CMK (cell line): ENCODE data around the gene KIRREL3.

Experiments
- DNase-seq: peaks from one replicate; pipeline ENCODE4 v3.0.0-alpha.2; 2010; ENCODE audit warnings: low read depth

KIRREL3 gene

DNA sequence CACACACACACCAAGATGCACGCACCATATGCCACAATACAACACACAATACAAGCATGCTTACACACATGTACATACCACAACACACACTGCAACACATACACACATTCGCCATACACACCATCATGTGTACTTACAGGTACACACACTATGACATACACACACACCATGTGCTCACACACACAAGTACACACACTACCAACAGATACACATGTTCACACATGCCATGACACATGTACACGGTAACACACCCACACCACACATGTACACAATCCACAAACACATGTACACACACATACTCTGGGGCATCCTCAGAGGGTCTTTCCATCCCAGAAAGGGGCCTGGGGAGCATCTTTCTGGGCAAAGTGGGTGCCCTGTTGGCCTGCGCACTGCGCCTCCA lies 562.8 kb downstream of the KIRREL3 start:
- DNase-seq, result no peak

DNA sequence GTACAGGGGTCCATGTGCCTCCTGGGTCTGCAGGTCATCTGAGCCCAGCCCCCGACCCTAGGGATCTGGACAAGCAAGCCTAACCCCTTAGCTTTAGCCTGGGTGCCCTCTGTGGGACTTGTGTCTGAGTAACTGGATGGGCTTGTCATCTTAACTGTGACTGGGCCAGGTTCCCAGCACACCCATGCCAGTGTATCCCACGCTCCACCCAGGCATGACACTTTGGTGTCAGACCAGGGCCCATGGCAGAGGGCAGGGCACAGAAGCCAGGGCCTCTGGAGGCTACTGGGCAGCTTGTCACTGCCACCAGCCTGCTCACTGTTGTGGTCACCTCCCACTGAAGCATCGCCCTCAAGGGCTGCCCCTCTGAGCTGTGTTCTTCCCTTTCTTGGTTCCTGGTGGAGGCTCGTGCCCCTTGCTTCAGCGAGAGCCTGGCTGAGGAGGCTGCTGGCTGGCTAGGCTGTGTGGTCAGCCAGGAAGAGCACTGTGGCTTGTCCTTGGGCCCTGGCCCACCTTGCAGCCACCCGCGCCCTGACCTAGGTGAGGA lies 564.3 kb downstream of the KIRREL3 start:
- DNase-seq, result no peak

DNA sequence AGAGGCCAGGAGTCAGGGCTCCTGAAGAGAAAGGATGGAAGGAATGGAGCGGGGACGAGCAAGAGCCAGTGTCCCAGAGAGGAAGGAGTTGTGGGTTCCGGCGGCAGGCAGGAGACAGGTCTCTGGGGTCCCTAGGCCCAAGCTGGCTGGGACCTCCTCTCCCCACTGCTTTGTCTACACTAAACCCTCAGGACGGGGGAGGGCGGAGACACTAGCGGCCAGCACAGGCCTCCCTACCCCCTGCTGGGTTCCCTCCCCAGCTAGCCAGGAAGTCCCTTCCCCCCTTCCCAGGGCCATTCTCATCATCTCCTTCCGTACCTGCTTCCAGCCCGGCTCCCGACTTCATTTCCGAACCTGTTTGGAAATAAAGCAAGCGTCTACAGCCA lies 565.6 kb downstream of the KIRREL3 start:
- DNase-seq, result no peak

DNA sequence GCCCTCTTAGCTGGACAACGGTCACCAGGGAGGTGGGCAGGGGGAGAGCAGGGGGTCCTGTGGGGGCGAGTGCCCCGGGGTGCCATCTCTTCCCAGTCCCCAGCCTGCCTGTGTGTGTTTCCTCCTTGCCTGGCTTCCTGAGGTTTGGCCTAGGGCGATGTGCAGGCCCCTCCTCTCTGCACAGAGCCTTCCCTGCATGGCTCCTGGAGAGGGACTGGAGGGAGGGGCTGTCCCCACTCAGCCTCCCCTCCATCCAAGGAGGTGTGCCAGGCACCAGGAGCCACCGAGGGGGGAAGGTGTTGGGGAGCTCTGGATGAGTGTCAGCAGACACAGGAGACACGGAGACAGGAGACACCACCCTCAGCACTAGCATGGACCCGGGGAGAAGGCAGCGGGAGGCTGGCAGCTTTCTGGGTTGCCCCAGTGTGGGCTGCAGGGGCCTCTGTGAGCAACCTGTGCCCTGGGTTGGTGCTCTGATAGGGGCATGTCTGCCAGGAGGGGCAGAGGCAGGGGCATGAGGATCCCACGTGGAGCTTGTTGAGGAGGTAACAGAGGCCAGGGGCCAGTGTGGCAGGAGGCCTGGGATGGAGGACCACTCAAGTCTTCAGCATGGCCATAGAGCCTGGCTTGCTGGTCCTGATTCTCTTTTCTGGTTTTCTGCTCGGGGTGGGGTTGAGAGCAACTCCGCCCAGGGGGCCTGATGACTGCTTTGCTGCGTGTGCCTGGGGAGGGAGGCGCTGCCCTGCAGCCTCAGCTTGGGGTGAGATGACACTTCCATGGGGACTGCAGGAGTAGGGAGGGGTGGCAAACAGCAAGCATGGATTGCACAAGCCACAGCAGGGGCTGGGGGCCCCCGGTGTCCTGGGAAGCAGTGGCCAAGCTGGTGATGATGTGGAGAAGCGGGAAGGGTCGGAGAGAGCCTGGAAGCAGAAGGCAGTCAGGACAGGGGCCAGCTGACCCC lies 566.3 kb downstream of the KIRREL3 start:
- no peak for DNase-seq

DNA sequence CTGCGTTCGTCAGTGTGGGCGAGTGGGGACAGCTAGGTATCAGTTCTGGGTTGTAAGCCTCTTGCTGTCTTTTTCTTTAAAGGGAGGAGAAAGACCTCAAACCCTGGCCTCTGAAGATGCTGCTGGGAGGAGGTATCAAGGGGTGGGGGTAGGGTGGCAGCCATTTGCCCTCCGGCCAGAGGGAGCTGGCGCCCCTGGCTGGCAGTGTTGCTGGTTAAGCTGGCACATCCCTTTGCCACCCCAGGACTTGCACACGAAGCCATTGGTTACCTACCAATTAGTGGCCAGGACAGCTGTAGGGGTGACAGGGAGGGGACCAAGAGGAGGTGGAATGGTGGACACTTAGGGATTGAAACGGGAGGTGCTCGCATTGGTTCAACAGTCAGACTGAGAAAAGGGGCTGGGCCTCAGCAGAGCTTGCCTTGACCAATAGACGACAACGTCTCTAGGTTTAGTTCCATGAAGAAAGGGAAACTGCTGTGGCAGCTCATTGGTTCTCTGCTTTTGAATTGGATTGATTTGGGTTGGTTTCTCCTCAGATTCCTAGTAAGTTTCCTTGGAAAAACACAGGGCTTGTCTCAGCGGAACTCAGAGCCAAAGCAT lies 567.2 kb downstream of the KIRREL3 start:
- DNase-seq, result no peak

DNA sequence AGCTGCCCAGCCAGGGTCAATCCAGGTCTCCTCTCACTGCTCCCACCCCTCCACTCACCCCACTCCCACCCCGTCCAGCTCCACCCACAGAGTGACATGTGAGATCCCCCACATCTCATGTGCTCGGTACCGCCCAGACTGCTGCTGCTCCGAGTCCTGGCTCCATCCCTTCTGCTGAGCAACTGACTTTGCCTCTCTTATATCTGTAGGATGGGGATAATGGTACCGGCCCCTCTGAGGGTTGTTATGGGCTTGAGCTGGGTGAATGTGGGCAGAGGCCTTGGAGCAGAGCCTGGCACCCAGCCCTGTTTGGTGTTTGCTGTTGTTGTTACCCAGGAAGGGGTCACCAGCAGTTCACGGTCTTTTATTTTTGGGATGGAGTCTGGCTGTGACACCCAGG lies 568.0 kb downstream of the KIRREL3 start:
- DNase-seq, result no peak

DNA sequence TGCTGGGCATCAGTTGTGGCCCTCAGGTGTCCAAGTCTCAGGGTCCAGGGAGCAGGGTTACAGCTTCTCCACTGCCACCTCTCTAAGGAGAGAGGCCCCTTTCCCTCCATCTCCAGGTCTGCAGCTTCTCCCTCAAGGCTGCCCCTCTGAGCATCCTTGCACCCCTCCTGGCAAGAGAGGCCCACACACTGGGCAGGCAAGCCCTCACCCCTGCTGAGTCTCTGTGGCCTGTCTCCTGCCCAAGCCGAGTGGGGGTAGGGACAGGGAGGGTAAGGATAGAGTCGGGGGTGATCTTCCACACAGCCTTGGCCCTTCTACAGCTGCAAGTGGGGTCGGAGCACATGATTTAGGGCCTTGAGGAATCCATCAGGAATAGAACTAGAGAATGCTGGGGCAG lies 568.5 kb downstream of the KIRREL3 start:
- DNase-seq, result no peak

DNA sequence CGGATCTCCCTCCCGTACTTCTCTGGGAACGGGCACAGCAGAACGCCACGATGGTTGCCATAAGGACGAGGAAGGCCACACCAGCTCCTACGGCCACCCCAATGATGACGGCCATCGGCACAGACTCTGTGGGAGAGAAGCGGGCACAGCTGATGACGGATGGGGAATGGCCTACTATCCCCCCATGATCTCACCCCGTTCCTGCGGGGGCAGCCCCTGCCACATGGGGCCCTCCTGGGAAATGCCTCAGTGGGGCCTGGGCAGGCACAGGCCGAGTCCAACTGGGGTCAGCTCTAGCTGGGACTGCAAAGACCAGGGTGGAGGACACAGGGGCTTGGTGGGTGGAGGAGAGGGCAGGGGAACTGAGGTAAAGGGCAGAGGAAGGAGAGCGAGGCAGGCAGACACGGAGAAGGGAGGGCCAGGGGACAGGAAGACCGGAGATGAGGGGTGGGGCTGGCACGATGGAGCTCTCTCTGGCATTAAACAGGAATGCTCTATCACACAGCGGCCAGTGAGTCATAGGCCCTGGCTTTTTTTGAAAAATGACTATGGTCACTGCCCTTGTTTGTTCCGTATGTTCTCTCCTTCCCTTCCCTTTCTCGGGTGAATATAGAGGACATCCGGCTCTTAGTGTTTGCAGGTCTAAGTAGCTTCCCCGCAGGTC lies 569.0 kb downstream of the KIRREL3 start:
- no peak for DNase-seq

DNA sequence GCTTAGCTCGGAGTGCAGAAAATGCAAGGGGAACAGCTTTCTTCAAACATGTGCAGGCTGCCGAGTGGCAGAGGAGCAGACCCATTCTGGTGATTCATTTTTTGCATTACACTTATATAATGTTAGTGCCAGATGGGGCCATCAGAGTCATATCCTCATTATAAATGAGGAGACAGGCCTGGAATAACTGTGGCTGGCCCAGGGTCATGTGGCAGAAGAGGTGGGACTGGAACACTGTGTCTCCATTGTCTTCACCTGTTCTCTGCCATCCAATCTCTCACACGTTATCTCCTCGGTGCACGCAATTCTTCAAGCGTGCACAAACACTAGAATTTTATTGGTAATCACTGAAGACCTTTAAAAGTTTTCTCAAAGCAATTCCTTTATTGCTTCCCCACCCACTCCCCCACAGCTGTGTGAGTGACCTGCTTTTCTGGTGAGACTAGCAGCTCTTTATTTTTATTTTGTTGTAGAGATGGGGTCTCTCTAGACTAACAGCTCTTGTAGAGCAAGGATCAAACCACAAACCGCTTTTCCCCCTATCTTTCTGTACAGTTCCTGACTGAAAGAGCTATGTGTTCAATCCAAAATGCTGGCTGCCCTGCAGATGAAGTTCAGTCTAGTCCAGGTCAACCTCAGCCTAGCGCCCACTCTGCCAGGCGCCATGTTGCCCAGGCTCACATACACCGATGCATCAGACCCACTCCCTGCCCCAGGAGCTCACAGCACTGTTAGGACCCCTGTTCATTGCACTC lies 569.8 kb downstream of the KIRREL3 start:
- peak; percentile 95 for DNase-seq

DNA sequence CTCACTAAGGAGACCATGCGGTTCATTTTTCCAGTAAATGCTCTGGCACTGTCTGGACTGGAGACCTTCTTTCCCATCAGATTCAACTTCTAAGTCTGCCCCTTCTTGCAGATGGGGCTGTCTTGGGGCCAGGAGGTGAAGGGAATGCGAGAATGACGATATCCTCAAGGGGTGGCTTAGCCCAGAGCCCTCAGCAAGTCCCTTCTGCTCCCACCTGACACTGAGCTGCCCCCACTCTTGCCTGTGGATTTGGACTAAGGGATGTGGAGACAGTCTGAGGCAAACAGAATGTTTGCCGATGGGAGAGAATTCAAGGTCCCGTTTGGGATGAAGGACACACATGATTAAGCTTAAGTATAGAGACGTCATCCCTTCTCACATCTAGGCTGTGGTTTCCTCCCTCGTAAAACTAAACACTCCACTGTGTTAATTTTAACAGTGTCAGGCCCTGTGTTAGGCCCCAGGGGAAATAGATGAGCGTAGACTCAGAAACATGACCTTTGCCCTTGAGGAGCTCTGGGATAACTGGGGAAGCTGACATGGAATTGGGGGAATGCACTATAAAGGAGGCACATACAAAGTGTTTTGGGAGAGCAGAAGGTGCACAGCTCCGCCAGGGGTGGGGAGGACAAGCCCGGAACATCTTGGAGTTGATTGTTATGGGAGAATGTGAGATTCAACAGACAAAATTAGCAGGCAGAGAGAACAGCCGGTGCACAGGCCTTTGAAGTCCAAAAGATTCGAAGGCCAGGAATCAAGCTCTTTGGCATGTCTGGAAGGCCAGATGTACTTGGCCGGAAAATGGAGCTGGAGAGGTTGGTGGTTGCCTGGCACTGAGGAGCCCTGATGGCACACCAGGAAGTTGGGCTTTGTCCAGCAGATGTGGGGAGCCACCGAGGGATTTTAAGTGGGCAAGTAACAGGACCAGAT lies 573.5 kb downstream of the KIRREL3 start:
- DNase-seq, result no peak

DNA sequence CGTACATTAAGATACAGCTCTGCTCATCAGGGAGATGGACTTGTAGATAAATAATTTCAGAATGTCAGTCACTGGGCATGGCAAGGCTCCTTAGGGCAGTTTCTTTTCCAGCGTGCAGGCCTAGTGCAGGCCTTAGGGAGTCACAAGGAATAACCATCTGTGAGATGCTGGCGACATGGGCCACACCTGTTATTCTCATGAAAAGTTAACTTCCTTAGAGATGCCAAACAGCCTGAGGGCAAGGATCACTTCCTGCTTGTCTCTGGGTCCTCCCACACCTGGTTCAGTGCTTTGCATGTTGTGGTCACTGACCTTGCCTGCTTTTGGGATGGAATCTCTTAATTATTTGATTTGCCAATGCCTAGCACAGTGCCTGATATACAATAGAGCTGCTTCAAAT lies 574.5 kb downstream of the KIRREL3 start:
- DNase-seq, result no peak

DNA sequence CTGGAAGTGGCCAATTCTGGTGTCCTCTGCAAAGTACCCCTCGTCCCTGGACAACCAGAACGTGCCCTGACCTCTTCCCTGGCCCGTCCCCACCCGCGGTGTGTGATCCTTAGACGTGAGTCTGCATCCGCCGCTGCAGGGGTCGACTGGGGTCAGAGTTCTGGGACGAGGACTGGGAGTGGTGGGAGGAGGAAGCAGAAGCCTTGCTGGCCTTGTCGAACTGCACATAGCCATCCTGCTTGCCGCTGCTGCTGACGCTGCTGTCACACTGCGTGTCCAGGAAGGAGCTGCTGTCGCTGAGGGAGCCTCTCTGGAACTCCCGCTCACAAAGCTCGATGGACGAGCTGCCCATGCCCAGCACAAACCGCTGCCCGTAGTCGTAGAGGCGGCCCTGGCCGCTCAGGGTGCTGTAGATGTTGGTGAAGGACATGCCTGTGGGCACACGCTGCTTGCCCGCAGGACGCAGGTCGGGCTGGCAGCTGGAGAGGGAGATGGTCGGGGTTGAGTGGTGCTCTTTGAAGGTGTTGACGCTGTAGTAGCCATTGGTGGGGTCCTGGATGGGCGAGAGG lies 576.0 kb downstream of the KIRREL3 start:
- no peak for DNase-seq

DNA sequence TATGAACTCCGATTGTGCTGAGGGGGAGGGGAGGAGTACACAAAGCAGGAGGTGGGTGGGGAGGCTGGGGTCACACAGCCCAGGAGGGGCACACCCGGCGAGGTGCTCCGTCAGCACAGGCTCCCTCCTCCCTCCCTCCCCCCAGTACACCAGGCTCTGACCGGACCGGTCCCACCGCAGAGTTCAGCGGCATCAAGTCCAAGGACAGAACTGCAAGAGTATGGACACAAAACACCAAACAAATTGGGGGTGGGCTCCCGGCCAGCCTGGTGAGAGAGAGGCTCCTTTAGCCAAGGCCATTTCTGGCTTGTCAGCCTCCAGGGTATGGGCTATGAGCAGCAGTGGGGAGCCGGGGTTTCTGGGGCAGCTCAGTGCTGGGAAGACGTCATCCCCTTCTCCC lies 576.8 kb downstream of the KIRREL3 start:
- DNase-seq, result no peak

DNA sequence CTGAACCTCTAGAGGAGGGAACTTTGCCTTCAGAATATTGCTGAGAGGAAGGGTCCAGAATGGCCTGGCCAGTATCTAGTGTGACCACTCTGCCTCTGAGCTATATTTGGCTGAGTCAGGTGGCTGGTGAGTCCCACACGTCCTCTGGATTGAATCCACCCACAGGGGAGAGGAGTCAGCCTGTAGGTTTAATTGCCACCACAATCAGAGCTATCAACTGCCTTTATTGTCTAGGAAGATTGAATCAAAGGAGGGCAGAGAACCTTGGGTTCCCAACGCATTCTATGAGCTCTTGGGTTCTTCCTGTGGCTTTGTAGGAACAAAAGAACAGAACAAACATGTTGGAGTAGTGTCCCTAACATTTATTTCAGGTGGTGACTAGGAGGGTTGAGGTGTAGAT lies 577.4 kb downstream of the KIRREL3 start:
- no peak for DNase-seq

DNA sequence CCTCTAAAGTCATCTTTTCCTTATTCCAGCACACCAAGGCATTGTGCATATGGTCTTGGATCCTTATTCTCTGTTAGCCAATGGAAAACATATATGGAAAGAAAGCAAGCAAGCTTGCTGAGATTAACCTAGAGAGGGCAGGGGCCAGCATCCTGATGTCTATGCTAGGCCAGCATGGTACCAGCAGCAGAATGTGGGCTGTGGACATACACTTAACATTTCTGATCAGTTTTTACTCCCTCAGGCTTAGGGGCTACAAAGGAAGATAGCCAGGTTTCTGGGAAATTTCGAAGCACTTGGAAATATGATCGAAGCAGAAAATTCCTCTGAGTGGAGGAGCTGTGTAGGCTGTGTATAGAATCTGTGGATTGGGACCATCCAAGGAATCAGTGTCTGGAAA lies 578.1 kb downstream of the KIRREL3 start:
- no peak for DNase-seq

DNA sequence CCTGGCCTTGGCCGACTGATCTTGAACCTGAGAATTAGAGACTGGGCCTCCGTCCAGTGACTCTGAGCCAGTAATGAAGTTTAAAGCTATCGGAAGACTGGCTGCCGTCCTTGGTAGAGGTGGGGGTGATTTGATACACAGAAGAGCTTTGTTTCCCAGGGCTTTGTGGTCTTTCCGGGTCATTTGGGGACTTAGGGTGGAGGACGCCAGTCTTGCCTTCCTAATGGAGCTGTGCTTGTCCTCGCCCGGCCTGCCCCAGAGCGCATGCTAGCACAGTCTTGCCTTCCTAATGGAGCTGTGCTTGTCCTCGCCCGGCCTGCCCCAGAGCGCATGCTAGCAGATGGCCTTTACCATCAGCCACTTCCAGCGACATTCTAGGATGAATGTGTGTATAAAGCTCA lies 579.3 kb downstream of the KIRREL3 start:
- no peak for DNase-seq

DNA sequence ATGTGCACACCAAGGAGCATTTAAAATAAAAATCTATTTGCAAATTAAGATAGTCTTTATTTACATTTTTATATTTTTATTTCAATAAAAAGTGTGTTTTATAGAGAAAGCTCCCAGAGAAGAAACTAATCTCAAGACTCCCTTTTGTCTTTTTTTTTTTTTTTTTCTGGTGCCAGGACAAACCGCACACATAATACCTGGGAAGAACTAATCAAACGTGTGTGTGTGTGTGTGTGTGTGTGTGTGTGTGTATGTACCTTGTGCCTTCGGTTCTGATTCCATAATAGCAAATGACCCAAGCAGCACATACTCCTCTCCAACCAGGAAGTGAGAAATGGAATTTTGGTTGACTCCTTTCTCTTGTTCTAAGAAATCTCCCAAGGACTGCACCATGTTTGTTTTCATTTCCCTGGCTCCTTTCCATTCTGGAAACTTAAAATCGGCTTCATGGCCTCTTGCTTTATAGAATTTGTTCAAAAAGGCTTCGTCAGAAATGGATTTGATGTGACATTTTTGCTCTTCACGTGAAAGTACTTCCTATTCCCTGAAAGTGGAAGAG lies 579.8 kb downstream of the KIRREL3 start:
- DNase-seq, result no peak

DNA sequence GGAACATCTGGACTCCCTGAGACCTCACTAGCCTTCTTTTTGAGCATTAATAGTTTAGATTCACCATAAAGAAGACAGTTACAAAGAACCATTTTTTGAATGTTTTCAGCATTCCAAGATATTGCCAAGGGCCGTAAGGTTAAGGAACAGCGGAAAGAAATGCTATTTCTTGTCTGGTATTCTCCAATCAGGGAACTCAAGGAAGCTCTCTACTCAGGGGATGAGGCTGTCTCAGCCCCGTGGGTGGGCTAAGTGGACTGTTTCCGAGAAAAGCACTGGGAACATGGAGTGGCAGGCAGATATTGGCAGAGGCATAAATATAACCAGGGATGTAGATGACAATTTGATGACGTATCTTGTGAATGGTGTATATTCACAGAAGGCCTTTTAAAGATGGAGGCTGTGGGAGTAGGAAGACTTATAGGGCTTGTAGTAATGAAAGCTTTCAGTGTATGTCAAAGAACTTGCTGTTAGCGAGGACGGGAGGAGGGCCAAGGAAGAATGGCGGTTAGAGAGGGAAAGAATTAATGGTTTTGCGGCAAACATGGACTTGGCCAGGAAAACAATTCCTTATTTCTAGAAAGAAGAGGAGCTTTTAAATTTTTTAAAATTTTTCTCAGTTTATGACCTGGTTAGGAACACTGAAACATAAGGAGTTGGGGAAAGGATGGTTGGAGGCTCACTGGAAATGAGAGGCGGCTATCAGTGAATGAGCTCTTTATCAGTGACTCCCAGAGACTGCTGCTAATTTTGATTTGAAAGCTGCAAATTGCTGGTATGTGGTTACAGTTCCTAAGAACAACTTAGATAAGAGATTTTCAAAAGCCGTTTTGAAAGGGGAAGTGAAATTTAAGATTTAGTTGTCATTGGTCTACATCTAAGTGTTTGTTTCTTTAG lies 580.5 kb downstream of the KIRREL3 start:
- peak; percentile 100 for DNase-seq

DNA sequence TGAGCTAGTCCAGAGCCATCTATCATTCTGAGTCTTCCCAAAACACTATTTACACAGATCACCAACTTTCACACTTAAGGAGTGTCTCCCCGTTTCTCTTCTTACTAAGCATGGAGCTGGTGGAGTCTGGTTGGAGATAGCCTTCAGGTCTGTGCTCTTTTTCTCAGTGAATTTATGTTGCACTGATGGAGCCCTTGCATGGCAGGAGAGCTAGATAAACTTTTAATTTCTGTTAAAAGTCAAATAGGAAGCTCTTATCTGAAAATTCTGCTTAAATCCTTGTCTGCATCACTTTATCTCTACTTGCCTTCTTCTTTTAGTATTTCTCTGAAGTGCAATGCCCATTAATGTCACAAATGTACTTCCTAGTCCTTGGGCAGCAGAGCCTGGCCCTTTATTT lies 581.7 kb downstream of the KIRREL3 start:
- peak; percentile 73 for DNase-seq
